MG63 (cell line): Measurements from ENCODE around the gene KRTAP1-1. TPM values are rescaled to one million over a fixed set of nuclear protein-coding genes. Genes with fewer than 3 reads are reported as not detected.
"Not testable (repeated sequence)": the region's sequence is repeated elsewhere in the genome, so short reads cannot be mapped to it uniquely, and the experiment has no call there.

ENCODE experiments used
- DNase-seq: peaks from one replicate; pipeline ENCODE4 v3.0.0-alpha.2; 2020
- H3K27me3 ChIP-seq: fragments of 250-450 bp; sonication (Bioruptor Pico); 2 replicates; pipeline ENCODE4 v1.5.1; 2020; ENCODE audit warnings: mild to moderate bottlenecking, moderate library complexity
- H3K36me3 ChIP-seq: fragments of 250-450 bp; sonication (Bioruptor Pico); 2 replicates; pipeline ENCODE4 v1.5.1; 2020; ENCODE audit warnings: mild to moderate bottlenecking, moderate library complexity
- H3K4me3 ChIP-seq: fragments of 250-450 bp; sonication (Bioruptor Pico); 2 replicates; pipeline ENCODE4 v1.5.1; 2020; ENCODE audit warnings: mild to moderate bottlenecking, moderate library complexity
- H3K9me3 ChIP-seq: fragments of 250-450 bp; sonication (Bioruptor Pico); 2 replicates; pipeline ENCODE4 v1.5.1; 2020; ENCODE audit warnings: mild to moderate bottlenecking, moderate library complexity
- total RNA-seq: library from RNA; depleted of rRNA; stranded (reverse); fragments of >200 nt; shearing (Covaris generic); gene quantifications from 2 replicates; pipeline ENCODE4 v1.2.3, GENCODE V29; 2014; ENCODE audit warnings: low replicate concordance; rRNA removed

KRTAP1-1 gene
- total RNA-seq, 1 experiment from 2014 or later, result 0.33 TPM

DNA sequence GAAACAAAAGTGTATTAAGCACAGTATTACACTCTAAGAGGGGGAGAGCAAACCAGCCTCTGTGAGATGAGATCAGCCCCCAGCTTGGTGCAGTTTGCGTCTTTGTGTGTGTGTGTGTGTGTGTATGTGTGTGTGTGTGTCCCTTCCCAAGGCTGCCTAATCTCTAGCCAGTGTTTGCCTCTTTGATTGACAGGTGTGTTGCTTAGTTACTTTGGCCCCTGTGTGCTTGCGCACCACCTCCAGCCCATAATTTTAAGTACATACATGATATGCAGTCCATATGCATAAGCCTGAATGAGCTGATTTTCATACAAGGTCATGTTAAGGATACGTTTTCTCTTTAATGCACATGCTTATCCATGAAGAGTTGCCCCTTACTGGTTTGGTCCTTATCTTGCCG, 39.5 kb downstream of the KRTAP1-1 start:
- no peak overlapping the region for H3K4me3 ChIP-seq
- no peak for DNase-seq
- no peaks in the 10 kb centered on the region for H3K36me3 ChIP-seq
- no peaks in the 10 kb centered on the region for H3K27me3 ChIP-seq
- H3K9me3 ChIP-seq, result no peaks in the 10 kb centered on the region

DNA sequence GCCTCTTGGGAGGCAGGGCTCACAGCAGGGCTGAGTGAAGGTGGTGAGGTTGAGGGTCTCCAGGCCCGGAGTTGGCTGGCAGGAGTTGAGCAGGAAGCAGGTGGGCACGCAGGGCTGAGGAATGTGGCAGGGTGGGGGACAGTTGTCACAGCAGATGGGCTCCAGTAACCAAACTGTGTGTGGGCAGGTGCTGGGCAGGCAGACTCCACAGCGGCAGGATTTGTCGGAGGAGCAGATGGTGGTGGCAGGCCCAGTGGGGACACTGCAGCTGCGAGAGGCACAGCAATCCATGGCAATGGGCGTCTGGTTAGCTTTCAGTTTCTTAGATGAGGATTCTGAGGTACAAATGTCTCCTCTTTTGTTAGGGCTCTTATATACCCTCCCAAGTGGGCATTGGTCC, 41.7 kb downstream of the KRTAP1-1 start, which contains the start of gene KRTAP3-2:
Gene KRTAP3-2, minus strand, starts transcription at position 344 of the 400 bp plus-strand sequence. Its CDS starts 53 bp downstream, at position 291.
- not testable (repeated sequence) for DNase-seq, H3K9me3 ChIP-seq, H3K36me3 ChIP-seq

DNA sequence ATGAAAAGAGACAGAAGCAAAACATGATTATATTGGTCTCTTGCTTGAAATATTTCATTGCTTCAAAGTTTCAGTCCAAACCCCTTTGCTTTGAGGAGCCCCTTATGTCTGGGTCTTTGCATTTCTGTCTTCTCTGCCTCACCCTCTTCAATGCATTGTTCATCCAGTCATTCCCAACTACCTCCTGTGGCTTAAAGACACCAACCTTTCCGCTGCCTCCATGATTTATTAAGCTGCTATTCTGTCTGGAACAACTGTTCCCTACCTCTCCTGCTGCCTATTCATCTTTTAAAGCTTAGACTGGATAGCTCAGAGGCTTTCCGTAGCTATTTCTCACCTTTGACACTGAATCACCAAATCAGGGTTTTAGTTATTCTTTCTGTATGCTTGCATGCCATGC, 43.9 kb downstream of the KRTAP1-1 start:
- Histone ChIP-seq H3K9me3 (no peaks in the 10 kb centered on the region), H3K4me3 (no peak overlapping the region), H3K36me3 (no peaks in the 10 kb centered on the region), H3K27me3 (no peaks in the 10 kb centered on the region)
- no peak for DNase-seq

More for the DNA sequence above, 41.7 kb downstream of the KRTAP1-1 start, which contains the start of gene KRTAP3-2:
- not testable (repeated sequence) for H3K27me3 ChIP-seq, H3K4me3 ChIP-seq

DNA sequence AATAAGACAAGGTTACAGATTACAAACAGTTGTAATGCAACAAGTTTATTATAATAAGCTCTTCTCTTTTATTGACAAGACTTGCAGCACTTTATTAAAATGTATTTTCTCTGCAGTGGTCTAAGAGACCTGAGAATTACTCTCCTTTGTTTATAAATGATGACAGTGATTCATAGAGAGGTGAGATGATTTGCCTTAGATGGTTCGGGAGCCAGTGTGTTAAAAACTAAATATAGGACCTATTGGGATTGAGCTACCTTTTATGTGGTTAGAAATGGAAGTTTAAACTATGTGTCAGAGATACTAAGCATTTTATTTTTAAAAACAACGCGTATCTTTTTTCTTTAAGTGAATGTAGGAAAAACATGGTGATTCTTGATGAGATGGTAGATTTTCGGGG, 44.4 kb downstream of the KRTAP1-1 start:
- no peaks in the 10 kb centered on the region for H3K27me3 ChIP-seq
- no peak overlapping the region for H3K4me3 ChIP-seq
- no peaks in the 10 kb centered on the region for H3K36me3 ChIP-seq
- no peaks in the 10 kb centered on the region for H3K9me3 ChIP-seq
- no peak for DNase-seq

DNA sequence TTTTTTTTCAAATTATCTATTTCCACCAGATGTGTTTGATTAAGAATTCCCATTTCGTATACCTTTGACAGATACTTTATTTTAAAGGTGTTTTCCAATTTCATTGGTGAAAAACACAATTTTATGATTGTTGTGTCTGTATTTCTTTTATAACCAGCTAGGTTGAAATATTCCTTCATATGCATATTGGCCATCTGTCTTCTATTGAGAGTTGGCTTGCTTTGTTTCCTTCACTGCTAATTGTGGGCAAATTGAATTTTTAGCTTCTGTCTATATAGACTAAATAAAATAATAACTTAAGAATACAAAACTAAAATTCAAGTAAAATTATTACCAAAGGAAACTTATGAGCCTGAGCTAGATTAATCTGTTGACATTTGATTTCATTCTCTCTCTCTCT, 46.1 kb downstream of the KRTAP1-1 start:
- H3K9me3 ChIP-seq, result no peaks in the 10 kb centered on the region; the same call in 1 of the 2 replicates
- H3K36me3 ChIP-seq, result no peaks in the 10 kb centered on the region
- DNase-seq, result no peak
- no peak overlapping the region for H3K4me3 ChIP-seq
- no peaks in the 10 kb centered on the region for H3K27me3 ChIP-seq

DNA sequence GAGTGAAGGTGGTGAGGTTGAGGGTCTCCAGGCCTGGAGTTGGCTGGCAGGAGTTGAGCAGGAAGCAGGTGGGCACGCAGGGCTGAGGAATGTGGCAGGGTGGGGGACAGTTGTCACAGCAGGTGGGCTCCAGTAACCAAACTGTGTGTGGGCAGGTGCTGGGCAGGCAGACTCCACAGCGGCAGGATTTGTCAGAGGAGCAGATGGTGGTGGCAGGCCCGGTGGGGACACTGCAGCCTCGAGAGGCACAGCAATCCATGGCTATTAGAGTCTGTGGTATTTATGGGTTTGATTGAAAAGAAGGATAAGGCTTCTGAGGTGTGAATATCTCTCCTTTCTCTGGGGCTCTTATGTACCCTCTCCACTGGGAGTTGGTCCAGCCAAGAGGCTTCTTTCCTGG, 47.4 kb downstream of the KRTAP1-1 start, which contains the start of gene KRTAP3-3:
Gene KRTAP3-3, minus strand, starts transcription at position 326 of the 400 bp plus-strand sequence. Its CDS starts 67 bp downstream, at position 259.
- Histone ChIP-seq H3K9me3 (no peaks in the 10 kb centered on the region; the same call in 1 of the 2 replicates), H3K4me3 (no peak within 1 kb of the TSS), H3K36me3 (no peaks in the 10 kb centered on the region), H3K27me3 (no peaks in the 10 kb centered on the region)
- DNase-seq, result no peak

DNA sequence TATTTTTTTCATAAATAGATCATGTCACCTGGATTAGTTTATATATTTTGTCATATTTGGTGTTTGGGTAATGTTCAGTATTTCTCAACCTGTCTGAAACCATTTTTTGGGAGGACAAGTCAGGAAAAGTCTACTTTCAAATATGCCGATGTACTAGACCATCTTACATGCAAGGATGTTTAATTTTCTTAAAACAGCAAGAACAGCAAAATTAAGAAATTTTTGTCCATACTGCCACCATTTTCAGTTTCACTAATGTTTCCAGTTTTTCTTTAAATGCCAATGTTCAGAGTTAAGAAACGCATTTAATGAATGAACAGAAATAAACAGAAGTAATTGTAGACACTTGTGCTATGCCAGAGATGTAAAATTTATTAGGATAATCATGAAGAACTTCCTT, 48.2 kb downstream of the KRTAP1-1 start:
- Histone ChIP-seq H3K27me3 (no peaks in the 10 kb centered on the region), H3K9me3 (no peaks in the 10 kb centered on the region; the same call in 1 of the 2 replicates), H3K36me3 (no peaks in the 10 kb centered on the region), H3K4me3 (no peak overlapping the region)
- DNase-seq, result no peak

DNA sequence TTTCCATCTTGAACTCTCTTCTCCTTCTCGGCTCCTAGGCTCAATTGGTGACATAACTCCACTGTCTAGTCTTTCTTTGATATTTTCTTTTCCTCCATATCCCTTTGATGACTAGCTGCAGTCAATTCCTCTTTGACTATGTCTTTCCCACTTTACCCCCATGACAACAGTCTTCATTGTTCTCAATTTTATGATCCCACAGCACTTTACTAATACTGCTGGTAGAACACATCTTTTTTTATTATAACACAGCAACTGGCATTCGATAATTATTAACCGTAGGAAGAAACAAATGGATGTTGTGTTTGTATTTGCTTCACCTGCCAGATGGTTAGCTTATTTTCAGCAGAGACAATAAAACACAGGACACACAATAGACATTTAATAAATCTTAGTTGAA, 48.6 kb downstream of the KRTAP1-1 start:
- H3K36me3 ChIP-seq, result no peaks in the 10 kb centered on the region
- no peak overlapping the region for H3K4me3 ChIP-seq
- no peaks in the 10 kb centered on the region; the same call in 1 of the 2 replicates for H3K9me3 ChIP-seq
- H3K27me3 ChIP-seq, result no peaks in the 10 kb centered on the region
- DNase-seq, result no peak

Other genes with a start within 250 kb of the KRTAP1-1 start
- not detected in 2 replicates for gene KRT28, start 241.5 kb downstream of the KRTAP1-1 start, total RNA-seq
- gene KRT10, start 218.8 kb downstream of the KRTAP1-1 start, total RNA-seq, result 48.4 and 70.6 TPM in 2 replicates
- gene KRT12, start 174.2 kb downstream of the KRTAP1-1 start, total RNA-seq, result not detected in 2 replicates
- gene KRT20, start 156.2 kb downstream of the KRTAP1-1 start, total RNA-seq, result not detected in 2 replicates
- 0.07 TPM in 1 of 2 replicates, not detected in the other for gene KRT23, start 103.8 kb downstream of the KRTAP1-1 start, total RNA-seq
- not detected in 2 replicates for gene KRT39, start 74.5 kb downstream of the KRTAP1-1 start, total RNA-seq
- not detected in 2 replicates for gene KRT40, start 57.1 kb downstream of the KRTAP1-1 start, total RNA-seq
- gene KRTAP3-3, start 47.3 kb downstream of the KRTAP1-1 start, total RNA-seq, result not detected in 2 replicates
- not detected in 2 replicates for gene KRTAP3-2, start 41.5 kb downstream of the KRTAP1-1 start, total RNA-seq
- gene KRTAP3-1, start 32.3 kb downstream of the KRTAP1-1 start, total RNA-seq, result not detected in 2 replicates
- 1.2 and 3.2 TPM in 2 replicates for gene KRTAP1-5, start 14.2 kb downstream of the KRTAP1-1 start, total RNA-seq
- gene KRTAP1-4, start 11.3 kb downstream of the KRTAP1-1 start, total RNA-seq, result not detected in 2 replicates
- not detected in 2 replicates for gene KRTAP1-3, start 6.6 kb downstream of the KRTAP1-1 start, total RNA-seq
- not detected in 2 replicates for gene KRTAP2-1, start 5.9 kb upstream of the KRTAP1-1 start, total RNA-seq
- gene KRTAP2-2, start 13.8 kb upstream of the KRTAP1-1 start, total RNA-seq, result not detected in 2 replicates
- gene KRTAP2-3, start 18.7 kb upstream of the KRTAP1-1 start, total RNA-seq, result 0.33 TPM in 1 of 2 replicates, not detected in the other
- gene KRTAP2-4, start 24.4 kb upstream of the KRTAP1-1 start, total RNA-seq, result not detected in 2 replicates
- not detected in 2 replicates for gene KRTAP4-7, start 42.7 kb upstream of the KRTAP1-1 start, total RNA-seq
- not detected in 2 replicates for gene KRTAP4-8, start 56.7 kb upstream of the KRTAP1-1 start, total RNA-seq
- gene KRTAP4-16, start 60.8 kb upstream of the KRTAP1-1 start, total RNA-seq, result not detected in 2 replicates
- gene KRTAP4-9, start 63.9 kb upstream of the KRTAP1-1 start, total RNA-seq, result not detected in 2 replicates
- not detected in 2 replicates for gene KRTAP4-11, start 76.9 kb upstream of the KRTAP1-1 start, total RNA-seq
- not detected in 2 replicates for gene KRTAP4-12, start 82.7 kb upstream of the KRTAP1-1 start, total RNA-seq
- not detected in 2 replicates for gene KRTAP4-6, start 99.1 kb upstream of the KRTAP1-1 start, total RNA-seq
- gene KRTAP4-5, start 108.4 kb upstream of the KRTAP1-1 start, total RNA-seq, result not detected in 2 replicates
- gene KRTAP4-4, start 119.3 kb upstream of the KRTAP1-1 start, total RNA-seq, result not detected in 2 replicates
- not detected in 2 replicates for gene KRTAP4-3, start 126.8 kb upstream of the KRTAP1-1 start, total RNA-seq
- not detected in 2 replicates for gene KRTAP4-2, start 136.8 kb upstream of the KRTAP1-1 start, total RNA-seq
- not detected in 2 replicates for gene KRTAP4-1, start 143.5 kb upstream of the KRTAP1-1 start, total RNA-seq
- gene KRTAP9-1, start 148.4 kb upstream of the KRTAP1-1 start, total RNA-seq, result not detected in 2 replicates
- not detected in 2 replicates for gene KRTAP9-2, start 185.2 kb upstream of the KRTAP1-1 start, total RNA-seq
- not detected in 2 replicates for gene KRTAP9-3, start 191.0 kb upstream of the KRTAP1-1 start, total RNA-seq
- not detected in 2 replicates for gene KRTAP9-8, start 196.5 kb upstream of the KRTAP1-1 start, total RNA-seq
- gene KRTAP9-4, start 208.2 kb upstream of the KRTAP1-1 start, total RNA-seq, result not detected in 2 replicates
- gene KRTAP9-9, start 213.9 kb upstream of the KRTAP1-1 start, total RNA-seq, result not detected in 2 replicates
- gene KRTAP9-6, start 223.9 kb upstream of the KRTAP1-1 start, total RNA-seq, result not detected in 2 replicates
- gene KRTAP9-7, start 234.2 kb upstream of the KRTAP1-1 start, total RNA-seq, result not detected in 2 replicates